Sigmoid colon (tissue), 4 donors: ENCODE measurements around the gene COL5A1.

ENCODE experiments used
- CTCF ChIP-seq, 4 experiments: fragments of 450-650 bp in 3 of 4; fragments of 200-600 bp in 1 of 4; IDR thresholded peaks; one replicate each; pipeline ENCODE4 v1.5.1; 2016 to 2019; ENCODE audit warnings: antibody characterized with exemption in 4 of 4, mild to moderate bottlenecking in 3 of 4, moderate library complexity in 2 of 4
- EP300 ChIP-seq, 4 donors: sonication (generic); formaldehyde crosslinking; IDR thresholded peaks; one replicate each; pipeline ENCODE4 v1.6.1; 2017; ENCODE audit warnings: antibody characterized with exemption in 4 of 4
- POLR2A ChIP-seq, 2 donors: fragments of 450-650 bp; IDR thresholded peaks; one replicate each; pipeline ENCODE4 v1.6.1; 2016; ENCODE audit warnings: antibody characterized with exemption in 2 of 2, mild to moderate bottlenecking in 2 of 2, moderate library complexity in 2 of 2

GRCh38 chr9:134812343-134812673 is 170.7 kb downstream of the COL5A1 start:
- TF ChIP-seq POLR2A (IDR thresholded peaks at IDR 0.05) (no peak), CTCF (IDR thresholded peaks at IDR 0.05) (no peak), EP300 (IDR thresholded peaks at IDR 0.05) (no peak)
